DMS153 treated with DMSO at 0.1 percent for 48 hours (cell line): ENCODE data around the gene OR5B21.

Experiments used
- DNase-seq: peaks from one replicate; lab custom pipeline; 2025; ENCODE audit not compliant: unreplicated experiment; lab: John Stamatoyannopoulos, UW

Gene OR5B21

DNA sequence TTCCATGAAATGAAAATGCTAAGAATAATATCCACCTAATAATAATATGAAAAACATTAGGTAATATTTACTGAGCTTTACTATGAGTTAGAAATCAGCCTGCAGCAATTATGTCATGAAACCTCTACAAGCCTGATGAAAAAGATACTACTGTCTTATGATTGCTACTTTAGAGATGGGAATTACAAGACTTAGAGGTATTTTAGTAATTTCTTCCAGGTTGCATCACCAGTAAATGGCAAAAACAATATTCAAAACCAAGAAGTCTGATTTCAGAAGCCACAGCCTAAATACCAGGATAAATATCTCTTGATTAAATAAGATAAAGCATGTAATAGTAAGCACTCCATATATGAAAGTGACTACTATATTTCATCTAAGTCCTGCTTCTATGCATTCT lies 13.8 kb downstream of the OR5B21 start:
- DNase-seq, result no peak

DNA sequence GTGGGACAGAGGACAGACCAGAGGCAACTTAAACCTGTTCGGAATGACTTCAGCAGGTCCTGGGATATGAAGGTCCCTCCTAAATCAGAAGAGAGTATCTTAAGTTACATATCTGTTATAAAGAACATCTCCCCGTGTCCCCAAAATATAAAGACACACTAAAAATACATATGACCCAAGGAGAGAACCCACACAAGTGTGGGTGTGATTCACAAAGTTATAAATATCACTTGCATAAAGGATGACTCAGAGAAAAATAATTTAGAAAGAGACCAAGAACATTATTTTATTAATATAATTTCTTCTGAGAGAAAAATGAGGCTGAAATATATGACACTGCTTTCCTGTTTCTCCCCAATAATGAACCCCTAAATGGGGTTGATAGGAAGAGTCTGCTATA lies 14.2 kb downstream of the OR5B21 start:
- DNase-seq, result no peak

DNA sequence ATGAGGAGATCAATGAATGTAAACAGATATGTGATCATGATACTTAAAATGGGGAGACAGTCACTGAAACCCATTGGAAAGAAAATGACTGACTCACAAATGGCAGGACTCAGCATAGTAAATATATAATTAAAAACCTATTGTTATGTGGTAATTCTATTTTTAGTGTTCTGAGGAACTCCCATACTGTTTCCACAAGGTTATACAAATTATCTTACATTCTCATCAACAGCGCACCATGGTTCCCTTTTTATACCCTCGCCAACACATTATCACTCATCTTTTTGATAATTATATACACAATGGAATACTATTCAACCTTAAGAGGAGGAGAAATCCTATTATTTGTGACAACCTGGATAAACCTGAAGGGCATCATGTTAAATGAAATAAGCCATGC lies 17.1 kb downstream of the OR5B21 start:
- DNase-seq, result no peak

DNA sequence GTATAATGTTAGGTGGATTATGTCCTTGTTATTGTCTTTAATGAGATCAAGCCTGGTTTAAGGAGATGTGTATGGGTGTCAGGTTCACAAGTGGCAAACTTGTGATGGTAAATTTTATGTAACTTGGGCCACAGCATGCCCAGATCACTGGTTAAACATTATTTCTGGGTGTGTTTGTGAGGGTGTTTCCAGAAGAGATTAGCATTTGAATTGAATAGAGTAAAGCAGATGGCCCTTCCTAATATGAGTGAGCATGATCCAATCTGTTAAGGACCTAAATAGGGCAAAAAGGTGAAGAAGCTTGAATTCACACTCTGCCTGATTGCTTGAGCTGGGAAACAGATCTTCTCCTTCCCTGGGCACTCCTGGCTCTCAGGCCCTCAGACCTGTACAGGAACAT lies 20.7 kb downstream of the OR5B21 start:
- no peak for DNase-seq

DNA sequence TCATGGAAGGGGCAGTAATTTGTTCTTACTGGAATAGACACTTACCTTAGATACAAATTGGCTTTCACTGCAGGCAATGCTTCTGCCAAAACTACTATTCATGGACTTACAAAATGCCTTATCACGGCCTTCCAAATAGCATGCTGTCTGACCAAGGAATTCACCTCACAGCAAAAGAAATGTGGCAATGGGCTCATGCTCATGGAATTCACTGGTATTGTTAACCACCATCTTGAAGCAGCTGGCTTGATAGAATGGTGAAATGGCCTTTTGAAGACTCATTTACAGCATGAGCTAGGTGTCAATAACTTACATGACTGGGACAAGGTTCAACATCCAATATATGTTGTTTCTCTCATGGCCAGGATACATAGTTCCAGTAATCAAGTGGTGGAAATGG lies 21.9 kb downstream of the OR5B21 start:
- no peak for DNase-seq

DNA sequence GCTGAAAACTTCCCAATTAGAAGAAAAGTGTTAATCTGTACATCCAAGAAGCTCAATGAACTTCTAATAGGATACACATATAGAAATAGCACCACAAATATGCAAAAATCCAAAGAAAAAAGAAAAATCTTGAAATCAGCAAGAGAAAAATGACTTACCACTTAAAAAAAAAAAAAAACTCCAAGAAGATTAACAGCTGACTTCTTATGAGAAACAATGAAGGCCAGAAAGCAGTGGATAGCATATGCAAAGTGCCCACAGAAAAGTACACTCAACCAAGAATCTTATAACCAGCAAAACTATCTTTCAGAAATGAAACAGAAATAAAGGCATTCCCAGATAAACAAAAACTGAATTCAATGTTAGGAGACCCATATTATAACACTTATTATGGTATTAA lies 36.0 kb downstream of the OR5B21 start:
- no peak for DNase-seq

DNA sequence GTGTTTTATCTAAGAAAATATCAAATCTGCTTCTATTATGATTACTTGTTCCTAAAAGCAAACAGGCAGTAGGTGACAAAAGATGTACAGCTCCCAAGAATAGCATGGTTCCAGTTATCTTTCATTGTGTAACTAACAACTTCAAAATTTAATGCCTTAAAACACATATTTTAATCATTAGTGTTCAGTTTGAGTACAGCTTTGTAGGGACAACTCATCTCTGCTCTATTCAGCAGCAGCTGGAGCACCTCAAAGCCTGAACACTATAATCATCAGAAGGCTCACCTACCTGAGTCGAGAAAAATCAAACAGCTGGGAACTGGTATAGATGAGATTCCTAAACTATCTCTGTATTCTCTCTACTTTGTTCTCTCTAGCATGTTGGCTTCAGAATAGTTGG lies 41.6 kb downstream of the OR5B21 start:
- no peak for DNase-seq

DNA sequence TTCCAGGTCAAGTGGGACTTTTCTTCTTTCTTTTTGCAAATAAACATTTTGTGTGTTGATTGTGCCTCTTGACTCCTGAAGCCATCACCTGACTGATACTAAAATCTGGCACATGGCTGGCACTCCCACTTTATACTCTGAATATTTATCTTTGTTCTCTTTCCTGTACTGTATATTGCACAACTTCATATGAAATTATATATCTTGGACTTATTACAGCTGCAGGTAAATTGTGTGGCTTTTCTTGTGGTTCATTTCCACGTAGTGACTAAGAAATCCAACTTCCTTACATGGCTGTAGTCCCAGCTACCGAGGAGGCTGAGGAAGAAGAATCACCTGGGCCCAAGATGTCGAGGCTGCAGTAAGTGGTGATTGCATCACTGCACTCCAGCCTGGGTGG lies 42.2 kb downstream of the OR5B21 start:
- DNase-seq, result no peak
